SK-N-SH (cell line): ENCODE measurements around the gene CDH19. TPM values are rescaled to one million over a fixed set of nuclear protein-coding genes. Genes with fewer than 3 reads are reported as not detected.

Source experiments
- CTCF ChIA-PET: fragments of 300-600, 350-600 bp; formaldehyde crosslinking; extraction: SDS; loops from one replicate; lab custom pipeline; 2021; lab: Yijun Ruan, JAX
- POLR2A ChIA-PET: fragments of 350-600 bp; sonication (Branson Sonifier 250); formaldehyde crosslinking; extraction: SDS; loops from one replicate; lab custom pipeline; 2020; ENCODE audit warnings: antibody characterized with exemption, inconsistent platforms; lab: Yijun Ruan, JAX
- DNase-seq: peaks from one replicate; pipeline ENCODE4 v3.0.0; 2012
- H2AFZ ChIP-seq: fragments of 200-600 bp; sonication (generic); 2 replicates; pipeline ENCODE4 v1.8.1; 2016; ENCODE audit warnings: antibody characterized with exemption, mild to moderate bottlenecking, low read depth
- H3F3A ChIP-seq: fragments of 200-600 bp; sonication (generic); replicated peaks from 2 replicates; pipeline ENCODE3; 2016; ENCODE audit warnings: antibody characterized with exemption, mild to moderate bottlenecking; ENCODE audit not compliant: insufficient read depth
- H3K27ac ChIP-seq, 2 experiments: fragments of 200-500 bp in 1 of 2; fragments of 200-600 bp in 1 of 2; sonication (Bioruptor generic) in 1 of 2; sonication (generic), shearing (Covaris generic) in 1 of 2; 2 replicates each; pipeline versions ENCODE4 v1.5.1 to v1.6.1; 2014 to 2016; ENCODE audit warnings: low read depth in 2 of 2, inconsistent platforms in 1 of 2, low read length in 1 of 2, mild to moderate bottlenecking in 1 of 2, mixed read lengths in 1 of 2
- H3K27me3 ChIP-seq: fragments of 200-600 bp; sonication (generic), shearing (Covaris generic); 2 replicates; pipeline ENCODE4 v1.6.1; 2016; ENCODE audit warnings: mixed run types; ENCODE audit not compliant: insufficient read depth
- H3K36me3 ChIP-seq, 2 experiments: fragments of 200-500 bp in 1 of 2; fragments of 200-600 bp in 1 of 2; sonication (Bioruptor generic) in 1 of 2; sonication (generic) in 1 of 2; replicated peaks in 1 of 2; 2 replicates each; pipeline versions ENCODE3 to v1.5.1; 2014 to 2016; ENCODE audit warnings: low read length in 1 of 2, mild to moderate bottlenecking in 1 of 2; ENCODE audit not compliant: insufficient read depth in 2 of 2, control insufficient read depth in 1 of 2
- H3K4me1 ChIP-seq, 2 experiments: fragments of 200-500 bp in 1 of 2; fragments of 200-600 bp in 1 of 2; sonication (Bioruptor generic) in 1 of 2; sonication (generic), shearing (Covaris generic) in 1 of 2; 2 replicates each; pipeline versions ENCODE4 v1.5.1 to v1.6.1; 2014 to 2016; ENCODE audit warnings: low read depth in 1 of 2, low read length in 1 of 2, mixed run types in 1 of 2; ENCODE audit not compliant: insufficient read depth in 2 of 2, control insufficient read depth in 1 of 2
- H3K4me2 ChIP-seq: fragments of 200-600 bp; sonication (generic), shearing (Covaris generic); 2 replicates; pipeline ENCODE4 v1.6.1; 2017; ENCODE audit warnings: mixed run types
- H3K4me3 ChIP-seq, 2 experiments: fragments of 200-500 bp in 1 of 2; fragments of 200-600 bp in 1 of 2; sonication (Bioruptor generic) in 1 of 2; sonication (generic), shearing (Covaris generic) in 1 of 2; 2 replicates each; pipeline versions ENCODE4 v1.5.1 to v1.8.1; 2014 to 2016; ENCODE audit warnings: low read depth in 2 of 2, inconsistent platforms in 1 of 2, low read length in 1 of 2, mild to moderate bottlenecking in 1 of 2, mixed read lengths in 1 of 2, moderate library complexity in 1 of 2
- H3K79me2 ChIP-seq: fragments of 200-600 bp; sonication (generic); 2 replicates; pipeline ENCODE4 v1.8.1; 2017; ENCODE audit warnings: mild to moderate bottlenecking; ENCODE audit not compliant: insufficient read depth
- H3K9ac ChIP-seq: fragments of 200-600 bp; sonication (generic); 2 replicates; pipeline ENCODE4 v1.6.1; 2017; ENCODE audit warnings: mixed run types
- H3K9me2 ChIP-seq: fragments of 200-600 bp; sonication (generic); 2 replicates; pipeline ENCODE4 v1.6.1; 2017; ENCODE audit warnings: mixed run types
- H3K9me3 ChIP-seq: fragments of 200-600 bp; sonication (generic); 2 replicates; pipeline ENCODE4 v1.6.1; 2017; ENCODE audit warnings: mixed run types, mild to moderate bottlenecking, moderate library complexity
- H4K20me1 ChIP-seq: fragments of 200-600 bp; sonication (generic); 2 replicates; pipeline ENCODE4 v1.6.1; 2017; ENCODE audit warnings: mild to moderate bottlenecking, mixed run types; ENCODE audit not compliant: insufficient read depth
- CHD2 ChIP-seq: fragments of 150-350 bp; IDR thresholded peaks from 2 replicates; pipeline ENCODE4 v1.6.1; 2018; ENCODE audit warnings: low read length; ENCODE audit not compliant: partially characterized antibody
- FOXJ3 ChIP-seq: sonication (generic); formaldehyde crosslinking; IDR thresholded peaks from 2 replicates; pipeline ENCODE4 v1.5.1; 2020; ENCODE audit warnings: mild to moderate bottlenecking, missing genetic modification reagents
- FOXM1 ChIP-seq: IDR thresholded peaks from 2 replicates; pipeline ENCODE4 v1.4.0; 2012; ENCODE audit warnings: low read depth, mild to moderate bottlenecking
- GABPA ChIP-seq: IDR thresholded peaks from 2 replicates; pipeline ENCODE4 v1.4.0; 2012; ENCODE audit warnings: low read depth, mild to moderate bottlenecking
- GATA2 ChIP-seq: sonication (generic); formaldehyde crosslinking; IDR thresholded peaks from 2 replicates; pipeline ENCODE4 v1.5.0; 2020; ENCODE audit warnings: mild to moderate bottlenecking, missing genetic modification reagents
- JUND ChIP-seq: IDR thresholded peaks from 2 replicates; pipeline ENCODE4 v1.4.0; 2012
- MXI1 ChIP-seq: IDR thresholded peaks from 2 replicates; pipeline ENCODE4 v1.6.1; 2012; ENCODE audit warnings: mild to moderate bottlenecking, low read depth, low read length, improper control_type of control experiment
- NRF1 ChIP-seq: IDR thresholded peaks from 2 replicates; pipeline ENCODE4 v1.6.1; 2012; ENCODE audit warnings: low read depth, mild to moderate bottlenecking, low read length
- RCOR1 ChIP-seq: fragments of 150-350 bp; IDR thresholded peaks from 2 replicates; pipeline ENCODE4 v1.6.1; 2017; ENCODE audit warnings: antibody characterized with exemption, low read length
- REST ChIP-seq: IDR thresholded peaks from 2 replicates; pipeline ENCODE4 v1.6.1; 2012; ENCODE audit warnings: mild to moderate bottlenecking, low read depth, low read length, moderate library complexity
- RXRA ChIP-seq: IDR thresholded peaks from 2 replicates; pipeline ENCODE4 v1.4.0; 2012; ENCODE audit warnings: low read depth, mild to moderate bottlenecking, borderline replicate concordance
- SIN3A ChIP-seq: IDR thresholded peaks from 2 replicates; pipeline ENCODE4 v1.6.1; 2012; ENCODE audit warnings: low read depth, mild to moderate bottlenecking, low read length, moderate library complexity, borderline replicate concordance
- TEAD4 ChIP-seq: IDR thresholded peaks from 2 replicates; pipeline ENCODE4 v1.4.0; 2012; ENCODE audit warnings: mild to moderate bottlenecking, borderline replicate concordance; ENCODE audit not compliant: insufficient read depth
- USF1 ChIP-seq: IDR thresholded peaks from 2 replicates; pipeline ENCODE4 v1.4.0; 2012; ENCODE audit warnings: low read depth, borderline replicate concordance
- polyA plus RNA-seq, 3 experiments: library from polyadenylated mRNA; depleted of rRNA; stranded (reverse); fragments of >200 nt; gene quantifications; 2 replicates each; pipeline ENCODE4 v1.2.3, GENCODE V29; 2012
- TF ChIP-seq, protein P1 (sequence below): IDR thresholded peaks from 2 replicates; pipeline ENCODE4 v1.4.0; 2012; ENCODE audit warnings: low read depth, borderline replicate concordance
- TF ChIP-seq, protein P2 (sequence below): fragments of 150-350 bp; IDR thresholded peaks from 2 replicates; pipeline ENCODE4 v1.6.1; 2017; ENCODE audit warnings: antibody characterized with exemption, low read length, low read depth, borderline replicate concordance

Gene CDH19
- polyA plus RNA-seq, 1 of the 3 experiments (the other 2 are of a cell fraction): not detected

GRCh38 chr18:66564236-66564635 is 39.7 kb downstream of the CDH19 start:
- ChIA-PET CTCF (interaction anchor here (0.7 kb wide), 1 partner anchor 183 kb away, joined by 3 read pairs; no protein-coding TSS in a partner anchor), POLR2A (no interaction called here)

More at GRCh38 chr18:66564236-66564635, 39.7 kb downstream of the CDH19 start:
- H3K27ac ChIP-seq: no peak overlapping the region
- H2AFZ ChIP-seq: no peak overlapping the region
- H3K36me3 ChIP-seq: no peaks in the 10 kb centered on the region
- no peaks in the 10 kb centered on the region for H3K79me2 ChIP-seq
- no peak overlapping the region for H3K4me3 ChIP-seq
- H3K4me1 ChIP-seq: no peaks in the 10 kb centered on the region; a peak in 1 of 4 replicates
- TF ChIP-seq RCOR1: no peak
- TF ChIP-seq GATA2: no peak
- no peak for TF ChIP-seq MXI1
- no peak for TF ChIP-seq NRF1
- no peak for TF ChIP-seq TEAD4
- TF ChIP-seq JUND: no peak
- TF ChIP-seq GABPA: no peak
- no peak for TF ChIP-seq USF1
- TF ChIP-seq CHD2: no peak
- no peak for TF ChIP-seq FOXM1
- TF ChIP-seq, protein P1, sequence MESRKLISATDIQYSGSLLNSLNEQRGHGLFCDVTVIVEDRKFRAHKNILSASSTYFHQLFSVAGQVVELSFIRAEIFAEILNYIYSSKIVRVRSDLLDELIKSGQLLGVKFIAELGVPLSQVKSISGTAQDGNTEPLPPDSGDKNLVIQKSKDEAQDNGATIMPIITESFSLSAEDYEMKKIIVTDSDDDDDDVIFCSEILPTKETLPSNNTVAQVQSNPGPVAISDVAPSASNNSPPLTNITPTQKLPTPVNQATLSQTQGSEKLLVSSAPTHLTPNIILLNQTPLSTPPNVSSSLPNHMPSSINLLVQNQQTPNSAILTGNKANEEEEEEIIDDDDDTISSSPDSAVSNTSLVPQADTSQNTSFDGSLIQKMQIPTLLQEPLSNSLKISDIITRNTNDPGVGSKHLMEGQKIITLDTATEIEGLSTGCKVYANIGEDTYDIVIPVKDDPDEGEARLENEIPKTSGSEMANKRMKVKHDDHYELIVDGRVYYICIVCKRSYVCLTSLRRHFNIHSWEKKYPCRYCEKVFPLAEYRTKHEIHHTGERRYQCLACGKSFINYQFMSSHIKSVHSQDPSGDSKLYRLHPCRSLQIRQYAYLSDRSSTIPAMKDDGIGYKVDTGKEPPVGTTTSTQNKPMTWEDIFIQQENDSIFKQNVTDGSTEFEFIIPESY: no peak
- TF ChIP-seq REST: no peak
- TF ChIP-seq RXRA: no peak
- TF ChIP-seq, protein P2, sequence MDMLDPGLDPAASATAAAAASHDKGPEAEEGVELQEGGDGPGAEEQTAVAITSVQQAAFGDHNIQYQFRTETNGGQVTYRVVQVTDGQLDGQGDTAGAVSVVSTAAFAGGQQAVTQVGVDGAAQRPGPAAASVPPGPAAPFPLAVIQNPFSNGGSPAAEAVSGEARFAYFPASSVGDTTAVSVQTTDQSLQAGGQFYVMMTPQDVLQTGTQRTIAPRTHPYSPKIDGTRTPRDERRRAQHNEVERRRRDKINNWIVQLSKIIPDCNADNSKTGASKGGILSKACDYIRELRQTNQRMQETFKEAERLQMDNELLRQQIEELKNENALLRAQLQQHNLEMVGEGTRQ: no peak
- no peak for TF ChIP-seq SIN3A
- TF ChIP-seq FOXJ3 (CRISPR knock-in tag): no peak
- no peak for DNase-seq
- no peak overlapping the region for H3K4me2 ChIP-seq
- no peaks in the 10 kb centered on the region for H3K27me3 ChIP-seq
- H3K9me3 ChIP-seq: no peaks in the 10 kb centered on the region
- H3F3A ChIP-seq: no peaks in the 10 kb centered on the region
- H3K9me2 ChIP-seq: no peaks in the 10 kb centered on the region
- no peaks in the 10 kb centered on the region for H4K20me1 ChIP-seq
- no peak overlapping the region for H3K9ac ChIP-seq
